A549 (cell line): ENCODE results near the gene DERL3. TPM values are rescaled to one million over a fixed set of nuclear protein-coding genes. Genes with fewer than 3 reads are reported as not detected.

Experiments
- ATAC-seq, 2 experiments: fragments of 200-7000 bp in 1 of 2; fragments of >200 bp in 1 of 2; cut with Nextera tagmentation in 1 of 2; cut with Tn5 transposase in 1 of 2; 3 replicates each; pipeline versions ENCODE4 v1.8.0 to v1.9.1; 2018 to 2020; ENCODE audit warnings: mild to moderate bottlenecking in 1 of 2, moderate library complexity in 1 of 2
- CTCF ChIA-PET: fragments of 300-600 bp; sonication (Branson Sonifier 250); formaldehyde crosslinking; extraction: SDS; loops from one replicate; lab custom pipeline; 2021; ENCODE audit warnings: antibody characterized with exemption, inconsistent platforms; lab: Yijun Ruan, JAX
- POLR2A ChIA-PET: fragments of 350-600 bp; formaldehyde crosslinking; extraction: SDS; loops from one replicate; lab custom pipeline; 2021; ENCODE audit warnings: antibody characterized with exemption, inconsistent platforms; lab: Yijun Ruan, JAX
- DNase-seq, 2 experiments: peaks; one replicate each; pipeline versions ENCODE4 v3.0.0 to v3.0.0-alpha.2; 2011 to 2016; ENCODE audit warnings: low read depth in 1 of 2, low spot score in 1 of 2
- FAIRE-seq: peaks from 2 replicates; lab custom pipeline; 2011; peaks lifted over from hg19 to GRCh38; lab: Jason Lieb, UNC
- H3K27ac ChIP-seq, 2 experiments: fragments of >200 bp; sonication (Bioruptor Twin); formaldehyde crosslinking; 3 replicates each; pipeline ENCODE4 v1.5.1; 2016 to 2017
- H3K4me1 ChIP-seq: fragments of >200 bp; sonication (Bioruptor Twin); formaldehyde crosslinking; 3 replicates; pipeline ENCODE4 v1.6.1; 2016
- H3K4me2 ChIP-seq: fragments of >200 bp; sonication (Bioruptor Twin); formaldehyde crosslinking; 3 replicates; pipeline ENCODE4 v1.6.1; 2016
- H3K4me3 ChIP-seq: fragments of >200 bp; sonication (Bioruptor Twin); formaldehyde crosslinking; 3 replicates; pipeline ENCODE4 v1.5.1; 2016
- H3K9me3 ChIP-seq: fragments of >200 bp; sonication (Bioruptor Twin); formaldehyde crosslinking; 3 replicates; pipeline ENCODE4 v1.6.1; 2016
- ATOH8 ChIP-seq: fragments of 250-450 bp; sonication (Bioruptor Pico); IDR thresholded peaks from 2 replicates; pipeline ENCODE4 v1.5.0; 2020; ENCODE audit warnings: low read depth, mild to moderate bottlenecking, moderate library complexity
- BHLHE40 ChIP-seq: IDR thresholded peaks from 2 replicates; pipeline ENCODE4 v1.6.1; 2012; ENCODE audit warnings: low read depth, low read length, inconsistent platforms
- CBX8 ChIP-seq: fragments of 200-600 bp; sonication (generic); IDR thresholded peaks from 2 replicates; pipeline ENCODE4 v1.6.1; 2016
- CEBPB ChIP-seq, 2 experiments: fragments of >200 bp in 1 of 2; sonication (Bioruptor Twin) in 1 of 2; formaldehyde crosslinking in 1 of 2; IDR thresholded peaks; 2 replicates each; pipeline ENCODE4 v1.6.1; 2012 to 2016
- CHD2 ChIP-seq: fragments of 150-350 bp; IDR thresholded peaks from 2 replicates; pipeline ENCODE4 v1.6.1; 2014; ENCODE audit warnings: low read length; ENCODE audit not compliant: partially characterized antibody
- EHF ChIP-seq: fragments of 250-450 bp; sonication (Bioruptor Pico); IDR thresholded peaks from 2 replicates; pipeline ENCODE4 v1.5.0; 2020; ENCODE audit warnings: mild to moderate bottlenecking
- EHMT2 ChIP-seq: fragments of 200-600 bp; sonication (generic); IDR thresholded peaks from 2 replicates; pipeline ENCODE4 v1.6.1; 2016; ENCODE audit warnings: antibody characterized with exemption, low read depth, mild to moderate bottlenecking, moderate library complexity
- FOXS1 ChIP-seq: fragments of 250-450 bp; sonication (Bioruptor Pico); IDR thresholded peaks from 2 replicates; pipeline ENCODE4 v1.5.0; 2020; ENCODE audit warnings: mild to moderate bottlenecking, moderate library complexity
- HES2 ChIP-seq: fragments of >200 bp; sonication (Bioruptor Twin); formaldehyde crosslinking; IDR thresholded peaks from 2 replicates; pipeline ENCODE4 v1.6.1; 2016
- HEYL ChIP-seq: fragments of 250-450 bp; sonication (Bioruptor Pico); IDR thresholded peaks from 2 replicates; pipeline ENCODE4 v1.8.0; 2021; ENCODE audit warnings: mild to moderate bottlenecking, moderate library complexity
- HOXA7 ChIP-seq: fragments of 250-450 bp; sonication (Bioruptor Pico); IDR thresholded peaks from 2 replicates; pipeline ENCODE4 v1.5.0; 2020; ENCODE audit warnings: mild to moderate bottlenecking, moderate library complexity
- HOXB13 ChIP-seq: fragments of 250-450 bp; sonication (Bioruptor Pico); IDR thresholded peaks from 2 replicates; pipeline ENCODE4 v1.5.0; 2020; ENCODE audit warnings: low read depth, mild to moderate bottlenecking, moderate library complexity
- MYC ChIP-seq: IDR thresholded peaks from 2 replicates; pipeline ENCODE4 v1.6.1; 2012; ENCODE audit warnings: mild to moderate bottlenecking, inconsistent platforms, low read length, improper control_type of control experiment, borderline replicate concordance
- NPAS2 ChIP-seq: fragments of 250-450 bp; sonication (Bioruptor Pico); IDR thresholded peaks from 2 replicates; pipeline ENCODE4 v1.8.0; 2022; ENCODE audit warnings: mild to moderate bottlenecking, moderate library complexity, borderline replicate concordance
- NR3C1 ChIP-seq: fragments of >200 bp; sonication (Bioruptor Twin); formaldehyde crosslinking; IDR thresholded peaks from 3 replicates; pipeline ENCODE4 v1.6.1; 2017
- PHF8 ChIP-seq: fragments of 200-600 bp; sonication (generic); IDR thresholded peaks from 2 replicates; pipeline ENCODE4 v1.6.1; 2016; ENCODE audit warnings: low read depth, mild to moderate bottlenecking, antibody characterized with exemption, moderate library complexity, borderline replicate concordance
- POLR2AphosphoS2 ChIP-seq: conservative IDR thresholded peaks from 2 replicates; pipeline ENCODE4 v1.6.1; 2012; ENCODE audit warnings: low read length, improper control_type of control experiment, inconsistent platforms
- RFX5 ChIP-seq: fragments of 450-650 bp; IDR thresholded peaks from 2 replicates; pipeline ENCODE4 v1.7.1; 2014; ENCODE audit warnings: antibody characterized with exemption, mild to moderate bottlenecking, moderate library complexity
- TP53 ChIP-seq: fragments of 250-450 bp; sonication (Bioruptor Pico); IDR thresholded peaks from 2 replicates; pipeline ENCODE4 v1.5.0; 2021; ENCODE audit warnings: mild to moderate bottlenecking, moderate library complexity
- ZFP36 ChIP-seq: fragments of 450-650 bp; IDR thresholded peaks from 2 replicates; pipeline ENCODE4 v1.6.1; 2014; ENCODE audit warnings: borderline replicate concordance; ENCODE audit not compliant: partially characterized antibody
- WGBS: methylation state at CpG from one replicate; pipeline ENCODE4 v1.1.6; 2017; ENCODE audit errors: missing lambda C conversion rate; 5-methylcytosine and 5-hydroxymethylcytosine counted together
- polyA plus RNA-seq, 4 experiments: library from polyadenylated mRNA; depleted of rRNA in 3 of 4; stranded (reverse); fragments of >200 nt; fragmentation: RNase III in 1 of 4; extraction: RNeasy Plus Mini Kit Qiagen cat#74134 plus additional on column Dnase treatment in 1 of 4; gene quantifications; 2 replicates in 3 of 4; 3 replicates in 1 of 4; pipeline ENCODE4 v1.2.3, GENCODE V29; 2011 to 2017
- TF ChIP-seq, protein P1 (sequence below): fragments of 200-600 bp; sonication (generic); IDR thresholded peaks from 2 replicates; pipeline ENCODE4 v1.6.1; 2016; ENCODE audit warnings: antibody characterized with exemption, mild to moderate bottlenecking, moderate library complexity
- TF ChIP-seq, protein P2 (sequence below): fragments of 450-650 bp; IDR thresholded peaks from 2 replicates; pipeline ENCODE4 v1.6.1; 2014; ENCODE audit warnings: antibody characterized with exemption
- TF ChIP-seq, protein P3 (sequence below): fragments of 150-350 bp; IDR thresholded peaks from 2 replicates; pipeline ENCODE4 v1.6.1; 2014; ENCODE audit warnings: low read depth, mild to moderate bottlenecking, low read length
- TF ChIP-seq, protein P4 (sequence below): IDR thresholded peaks from 2 replicates; pipeline ENCODE4 v1.6.1; 2012

The DERL3 gene
- polyA plus RNA-seq, 2 of the 4 experiments (the other 2 are of a cell fraction): 0.08 to 0.40 TPM

DNA sequence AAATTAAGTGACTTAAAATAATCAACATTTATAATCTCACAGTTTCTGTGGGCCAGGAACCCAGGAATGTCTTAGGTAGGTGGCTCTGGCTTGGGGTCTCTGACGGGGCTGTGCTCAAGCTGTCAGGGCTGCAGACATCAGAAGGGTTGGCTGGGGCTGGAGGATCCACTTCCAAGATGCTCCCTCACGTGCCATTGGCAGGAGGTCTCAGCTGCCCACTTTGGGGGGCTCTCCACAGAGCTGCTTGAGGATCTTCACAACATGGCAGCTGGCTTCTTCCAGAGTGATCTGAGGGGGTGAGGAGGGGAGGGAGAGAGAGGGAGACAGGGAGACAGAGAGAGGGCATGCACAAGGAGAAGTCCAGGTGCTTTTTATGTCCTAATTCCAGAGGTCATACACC is 37.0 kb upstream of the DERL3 start:
- Histone ChIP-seq H3K9me3 (no peaks in the 10 kb centered on the region), H3K4me1 (no peaks in the 10 kb centered on the region), H3K27ac (no peak overlapping the region), H3K4me3 (no peak overlapping the region), H3K4me2 (no peak overlapping the region)
- TF ChIP-seq CBX8: no peak
- TF ChIP-seq ZFP36: no peak
- TF ChIP-seq BHLHE40: no peak
- TF ChIP-seq ATOH8 (CRISPR knock-in tag): no peak
- TF ChIP-seq RFX5: no peak
- no peak for TF ChIP-seq FOXS1 (CRISPR knock-in tag)
- no peak for TF ChIP-seq NR3C1
- no peak for TF ChIP-seq CHD2
- no peak for TF ChIP-seq CEBPB (IDR thresholded peaks at IDR 0.05)
- TF ChIP-seq, protein P1, sequence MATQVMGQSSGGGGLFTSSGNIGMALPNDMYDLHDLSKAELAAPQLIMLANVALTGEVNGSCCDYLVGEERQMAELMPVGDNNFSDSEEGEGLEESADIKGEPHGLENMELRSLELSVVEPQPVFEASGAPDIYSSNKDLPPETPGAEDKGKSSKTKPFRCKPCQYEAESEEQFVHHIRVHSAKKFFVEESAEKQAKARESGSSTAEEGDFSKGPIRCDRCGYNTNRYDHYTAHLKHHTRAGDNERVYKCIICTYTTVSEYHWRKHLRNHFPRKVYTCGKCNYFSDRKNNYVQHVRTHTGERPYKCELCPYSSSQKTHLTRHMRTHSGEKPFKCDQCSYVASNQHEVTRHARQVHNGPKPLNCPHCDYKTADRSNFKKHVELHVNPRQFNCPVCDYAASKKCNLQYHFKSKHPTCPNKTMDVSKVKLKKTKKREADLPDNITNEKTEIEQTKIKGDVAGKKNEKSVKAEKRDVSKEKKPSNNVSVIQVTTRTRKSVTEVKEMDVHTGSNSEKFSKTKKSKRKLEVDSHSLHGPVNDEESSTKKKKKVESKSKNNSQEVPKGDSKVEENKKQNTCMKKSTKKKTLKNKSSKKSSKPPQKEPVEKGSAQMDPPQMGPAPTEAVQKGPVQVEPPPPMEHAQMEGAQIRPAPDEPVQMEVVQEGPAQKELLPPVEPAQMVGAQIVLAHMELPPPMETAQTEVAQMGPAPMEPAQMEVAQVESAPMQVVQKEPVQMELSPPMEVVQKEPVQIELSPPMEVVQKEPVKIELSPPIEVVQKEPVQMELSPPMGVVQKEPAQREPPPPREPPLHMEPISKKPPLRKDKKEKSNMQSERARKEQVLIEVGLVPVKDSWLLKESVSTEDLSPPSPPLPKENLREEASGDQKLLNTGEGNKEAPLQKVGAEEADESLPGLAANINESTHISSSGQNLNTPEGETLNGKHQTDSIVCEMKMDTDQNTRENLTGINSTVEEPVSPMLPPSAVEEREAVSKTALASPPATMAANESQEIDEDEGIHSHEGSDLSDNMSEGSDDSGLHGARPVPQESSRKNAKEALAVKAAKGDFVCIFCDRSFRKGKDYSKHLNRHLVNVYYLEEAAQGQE: no peak
- no peak for TF ChIP-seq TP53 (CRISPR knock-in tag)
- TF ChIP-seq, protein P2, sequence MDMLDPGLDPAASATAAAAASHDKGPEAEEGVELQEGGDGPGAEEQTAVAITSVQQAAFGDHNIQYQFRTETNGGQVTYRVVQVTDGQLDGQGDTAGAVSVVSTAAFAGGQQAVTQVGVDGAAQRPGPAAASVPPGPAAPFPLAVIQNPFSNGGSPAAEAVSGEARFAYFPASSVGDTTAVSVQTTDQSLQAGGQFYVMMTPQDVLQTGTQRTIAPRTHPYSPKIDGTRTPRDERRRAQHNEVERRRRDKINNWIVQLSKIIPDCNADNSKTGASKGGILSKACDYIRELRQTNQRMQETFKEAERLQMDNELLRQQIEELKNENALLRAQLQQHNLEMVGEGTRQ: no peak
- TF ChIP-seq PHF8: no peak
- TF ChIP-seq, protein P3, sequence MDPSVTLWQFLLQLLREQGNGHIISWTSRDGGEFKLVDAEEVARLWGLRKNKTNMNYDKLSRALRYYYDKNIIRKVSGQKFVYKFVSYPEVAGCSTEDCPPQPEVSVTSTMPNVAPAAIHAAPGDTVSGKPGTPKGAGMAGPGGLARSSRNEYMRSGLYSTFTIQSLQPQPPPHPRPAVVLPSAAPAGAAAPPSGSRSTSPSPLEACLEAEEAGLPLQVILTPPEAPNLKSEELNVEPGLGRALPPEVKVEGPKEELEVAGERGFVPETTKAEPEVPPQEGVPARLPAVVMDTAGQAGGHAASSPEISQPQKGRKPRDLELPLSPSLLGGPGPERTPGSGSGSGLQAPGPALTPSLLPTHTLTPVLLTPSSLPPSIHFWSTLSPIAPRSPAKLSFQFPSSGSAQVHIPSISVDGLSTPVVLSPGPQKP: no peak
- ChIA-PET POLR2A (no interaction called here), CTCF (interaction anchor here (1.0 to 1.3 kb wide), 2 partner anchors 18 to 80 kb away, joined by 4 to 6 read pairs; partner anchors contain the start of gene MIF)
- DNase-seq (no peak), ATAC-seq (no peak), FAIRE-seq (no peak)
- 88% methylated on average over 1 of the region's 2 CpGs for WGBS

DNA sequence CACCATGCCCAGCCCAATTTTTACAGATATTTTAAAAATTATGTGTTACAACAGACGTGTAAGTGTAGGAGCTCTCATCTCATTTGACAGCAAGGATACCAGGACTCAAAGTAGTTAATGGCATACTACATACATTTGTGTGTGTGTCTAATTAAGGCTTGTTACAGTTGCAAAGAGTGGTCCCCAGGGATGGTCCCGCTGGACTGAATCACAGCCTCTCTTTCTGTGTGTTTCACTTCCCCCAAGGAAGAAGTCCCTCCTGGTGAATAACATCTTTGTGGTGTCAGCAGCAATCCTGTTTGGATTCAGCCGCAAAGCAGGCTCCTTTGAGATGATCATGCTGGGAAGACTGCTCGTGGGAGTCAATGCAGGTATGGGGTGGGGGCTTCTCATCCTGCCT is 36.1 kb upstream of the DERL3 start:
- POLR2A ChIA-PET: no interaction called here
- H3K4me1 ChIP-seq: no peaks in the 10 kb centered on the region
- H3K9me3 ChIP-seq: no peaks in the 10 kb centered on the region
- no peak overlapping the region for H3K27ac ChIP-seq
- no peak overlapping the region for H3K4me3 ChIP-seq
- CTCF ChIA-PET: no interaction called here
- DNase-seq (no peak), ATAC-seq (no peak), FAIRE-seq (no peak)
- no peak overlapping the region for H3K4me2 ChIP-seq
- whole genome bisulfite sequencing: 72% methylated on average over 4 of the region's 4 CpGs
- TF ChIP-seq NR3C1 (no peak), HOXB13 (CRISPR knock-in tag) (no peak), HEYL (CRISPR knock-in tag) (no peak), NPAS2 (CRISPR knock-in tag) (no peak), MYC (no peak), ZFP36 (no peak), EHF (CRISPR knock-in tag) (no peak), HOXA7 (CRISPR knock-in tag) (no peak), EHMT2 (no peak), HES2 (no peak), ATOH8 (CRISPR knock-in tag) (no peak), POLR2AphosphoS2 (no peak), TP53 (CRISPR knock-in tag) (no peak)
- TF ChIP-seq, protein P4, sequence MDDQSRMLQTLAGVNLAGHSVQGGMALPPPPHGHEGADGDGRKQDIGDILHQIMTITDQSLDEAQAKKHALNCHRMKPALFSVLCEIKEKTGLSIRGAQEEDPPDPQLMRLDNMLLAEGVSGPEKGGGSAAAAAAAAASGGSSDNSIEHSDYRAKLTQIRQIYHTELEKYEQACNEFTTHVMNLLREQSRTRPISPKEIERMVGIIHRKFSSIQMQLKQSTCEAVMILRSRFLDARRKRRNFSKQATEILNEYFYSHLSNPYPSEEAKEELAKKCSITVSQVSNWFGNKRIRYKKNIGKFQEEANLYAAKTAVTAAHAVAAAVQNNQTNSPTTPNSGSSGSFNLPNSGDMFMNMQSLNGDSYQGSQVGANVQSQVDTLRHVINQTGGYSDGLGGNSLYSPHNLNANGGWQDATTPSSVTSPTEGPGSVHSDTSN: no peak
- TF ChIP-seq, protein P1: no peak
